Stimulated activated naive CD8-positive, alpha-beta T cell treated with anti-CD3 and anti-CD28 coated beads, Interleukin-15, Interleukin-2, amounts not matched to agents 100 ng/mL and 50 ng/mL, for 24 hours (primary cell): ENCODE data around the gene SLF2.

Experiments
- H3K27ac Mint-ChIP-seq: one replicate; pipeline ENCODE4 v1.8.0; 2021; ENCODE audit warnings: mild to moderate bottlenecking, mixed read lengths
- H3K27me3 Mint-ChIP-seq: one replicate; pipeline ENCODE4 v1.8.0; 2021; ENCODE audit warnings: mixed read lengths
- H3K36me3 Mint-ChIP-seq: one replicate; pipeline ENCODE4 v1.8.0; 2021; ENCODE audit warnings: low read depth, mixed read lengths
- H3K4me1 Mint-ChIP-seq: one replicate; pipeline ENCODE4 v1.8.0; 2021; ENCODE audit warnings: low read depth, mixed read lengths
- H3K4me3 Mint-ChIP-seq: one replicate; pipeline ENCODE4 v1.8.0; 2021; ENCODE audit warnings: mild to moderate bottlenecking, mixed read lengths
- H3K9me3 Mint-ChIP-seq: one replicate; pipeline ENCODE4 v1.8.0; 2021; ENCODE audit warnings: mixed read lengths

The SLF2 gene

DNA sequence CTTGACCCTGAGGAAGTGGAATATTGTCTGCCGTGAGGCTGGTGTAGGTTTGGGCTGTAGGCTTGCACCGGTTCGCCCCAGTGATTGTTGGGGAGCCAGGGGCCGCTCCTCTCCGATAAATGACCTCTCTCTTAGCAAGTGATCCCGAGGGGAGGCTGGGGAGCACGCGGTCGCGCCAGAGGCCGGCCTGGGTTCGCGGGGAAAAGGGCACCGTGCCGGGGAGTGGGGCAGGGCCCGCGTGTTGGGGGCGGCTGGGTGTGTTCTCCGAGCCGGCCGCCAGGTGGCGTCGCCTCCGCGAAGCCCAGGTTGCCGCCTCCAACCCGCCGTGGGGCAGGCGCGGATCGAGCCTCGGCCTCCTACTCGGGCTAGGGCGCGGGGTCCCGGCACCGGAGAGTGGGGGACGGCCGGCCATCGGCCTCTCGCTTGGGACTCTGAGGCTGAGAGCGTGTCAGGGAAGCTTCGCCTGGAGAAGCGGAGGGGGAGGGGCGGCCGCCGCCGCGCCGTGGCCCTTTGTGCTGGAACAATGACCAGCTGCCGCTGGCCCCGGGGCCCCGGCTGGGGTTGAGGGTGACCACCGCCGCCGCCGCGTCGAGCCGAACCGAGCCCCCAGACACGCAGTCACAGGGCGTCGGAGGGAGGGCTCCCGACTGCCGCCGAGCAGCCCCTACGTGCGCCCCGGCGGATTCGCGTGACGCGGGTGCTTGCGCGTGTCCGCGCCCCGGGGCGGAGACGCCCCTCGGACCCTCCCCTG, 86.4 kb downstream of the SLF2 start:
- no peaks in the 10 kb centered on the region for H3K27me3 Mint-ChIP-seq
- H3K9me3 Mint-ChIP-seq = no peaks in the 10 kb centered on the region
- peak overlapping the region; percentile 84 for H3K4me3 Mint-ChIP-seq
- H3K4me1 Mint-ChIP-seq = peaks cover 30% of the 10 kb centered on the region
- H3K27ac Mint-ChIP-seq = peak overlapping the region; percentile 94
- peaks cover 10% of the 10 kb centered on the region for H3K36me3 Mint-ChIP-seq

DNA sequence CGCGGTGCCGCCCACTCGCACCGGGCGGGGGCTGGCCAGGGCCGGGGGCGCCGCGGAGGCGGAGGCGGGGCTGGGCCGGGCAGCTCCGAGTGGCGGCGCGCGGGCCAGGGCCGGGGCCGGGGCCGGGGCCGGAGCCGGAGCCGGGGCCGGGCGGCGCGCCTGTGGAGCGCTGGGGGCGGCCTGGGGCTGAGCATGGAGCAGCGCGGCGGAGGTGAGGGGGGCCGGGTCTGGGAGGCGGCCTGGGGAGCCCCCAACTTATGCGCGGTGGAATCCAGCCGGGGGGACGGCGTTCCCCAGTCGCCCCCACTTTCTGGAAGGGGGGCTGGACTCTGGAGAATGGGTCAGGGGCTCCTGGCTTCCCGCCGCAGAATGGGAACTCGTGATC, 87.0 kb downstream of the SLF2 start, which contains the start of gene LZTS2:
Gene LZTS2 (plus strand): TSS at position 67 of the 385 bp plus-strand sequence. CDS start 2,731 bp downstream, outside the sequence.
- H3K27me3 Mint-ChIP-seq = no peaks in the 10 kb centered on the region
- H3K36me3 Mint-ChIP-seq = peaks cover 5% of the 10 kb centered on the region
- H3K9me3 Mint-ChIP-seq = no peaks in the 10 kb centered on the region
- H3K4me3 Mint-ChIP-seq = peak within 1 kb of the TSS; percentile 84
- peak within 1 kb of the TSS; percentile 94 for H3K27ac Mint-ChIP-seq
- peaks cover 30% of the 10 kb centered on the region for H3K4me1 Mint-ChIP-seq

DNA sequence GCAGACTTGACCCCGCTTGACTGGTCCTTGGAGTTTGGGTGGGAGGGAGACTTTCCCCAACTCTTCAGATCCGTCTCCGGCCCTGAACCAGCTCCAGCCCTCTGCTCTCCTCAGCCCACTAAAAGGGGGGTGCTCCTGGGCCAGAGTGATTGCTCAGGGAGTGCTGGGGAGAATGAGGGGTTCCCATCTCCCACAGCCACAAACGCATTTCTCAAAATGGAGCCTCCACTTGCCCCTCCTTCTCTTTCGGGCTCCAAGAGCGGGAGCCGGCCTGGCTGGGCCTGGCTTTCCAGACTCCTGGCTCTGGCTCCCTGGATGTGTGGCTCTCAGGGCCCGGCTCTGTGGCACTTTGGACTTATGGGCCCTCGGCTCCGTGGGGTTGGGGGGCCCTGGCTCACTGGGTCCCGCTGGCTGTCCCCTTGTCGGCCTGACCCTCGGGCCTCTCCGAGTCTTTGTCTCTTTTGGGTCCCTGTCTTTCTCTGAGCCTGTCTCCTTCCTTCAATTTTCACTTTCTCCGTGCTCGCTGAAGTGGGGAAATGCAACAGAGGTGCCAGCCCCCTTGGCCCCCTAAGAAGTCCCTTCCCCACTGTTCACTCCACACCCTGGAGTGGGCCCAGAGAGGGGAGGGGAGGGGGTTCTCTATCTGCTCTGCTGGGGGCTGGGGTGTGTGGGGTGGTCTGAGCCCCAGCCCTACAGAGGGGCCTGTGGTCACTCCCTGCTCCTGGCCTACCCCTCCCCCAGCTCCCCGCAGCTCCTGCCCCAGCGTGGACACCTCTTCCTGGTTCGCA, 87.6 kb downstream of the SLF2 start:
- H3K27ac Mint-ChIP-seq = peak overlapping the region; percentile 45
- H3K4me1 Mint-ChIP-seq = peaks cover 30% of the 10 kb centered on the region
- H3K27me3 Mint-ChIP-seq = no peaks in the 10 kb centered on the region
- peak overlapping the region; percentile 65 for H3K4me3 Mint-ChIP-seq
- H3K36me3 Mint-ChIP-seq = peaks cover 4% of the 10 kb centered on the region
- no peaks in the 10 kb centered on the region for H3K9me3 Mint-ChIP-seq

DNA sequence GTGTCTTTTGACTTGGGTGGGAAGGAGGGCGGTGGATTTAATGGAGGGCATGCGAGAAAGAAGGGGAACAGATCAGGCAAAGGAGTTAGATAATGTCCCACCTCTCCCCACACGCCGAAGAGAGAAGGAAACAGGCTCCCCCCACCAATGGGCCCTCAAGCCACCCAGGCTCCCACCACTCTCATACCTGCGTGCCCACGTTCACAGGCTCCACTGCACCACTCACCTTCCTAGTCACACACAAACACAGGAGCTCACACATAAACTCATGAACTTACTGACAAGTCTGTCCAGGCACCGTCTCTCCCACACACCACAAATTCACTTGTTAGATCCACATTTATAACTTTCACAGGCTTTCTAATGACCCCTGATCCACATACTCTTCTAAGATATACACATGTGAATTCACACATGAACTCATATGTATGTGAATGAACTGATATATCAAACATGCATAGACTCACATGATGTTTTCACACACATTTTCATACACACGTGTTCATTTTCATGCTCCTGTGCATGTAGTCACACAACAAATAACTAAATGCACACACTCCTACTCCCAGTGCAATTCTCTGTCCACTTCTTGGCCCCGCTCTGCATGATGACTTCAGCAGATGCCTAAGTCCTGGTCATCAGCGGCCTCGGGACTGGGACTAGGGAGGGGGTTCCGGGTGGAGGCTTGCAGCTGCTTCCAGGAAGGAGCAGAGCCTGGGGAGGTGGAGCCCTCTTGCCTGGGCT, 88.3 kb downstream of the SLF2 start:
- Mint-ChIP-seq H3K9me3 (no peaks in the 10 kb centered on the region), H3K4me3 (peak overlapping the region; percentile 65), H3K36me3 (peaks cover 4% of the 10 kb centered on the region), H3K4me1 (peaks cover 28% of the 10 kb centered on the region), H3K27ac (peak overlapping the region; percentile 27), H3K27me3 (no peaks in the 10 kb centered on the region)

DNA sequence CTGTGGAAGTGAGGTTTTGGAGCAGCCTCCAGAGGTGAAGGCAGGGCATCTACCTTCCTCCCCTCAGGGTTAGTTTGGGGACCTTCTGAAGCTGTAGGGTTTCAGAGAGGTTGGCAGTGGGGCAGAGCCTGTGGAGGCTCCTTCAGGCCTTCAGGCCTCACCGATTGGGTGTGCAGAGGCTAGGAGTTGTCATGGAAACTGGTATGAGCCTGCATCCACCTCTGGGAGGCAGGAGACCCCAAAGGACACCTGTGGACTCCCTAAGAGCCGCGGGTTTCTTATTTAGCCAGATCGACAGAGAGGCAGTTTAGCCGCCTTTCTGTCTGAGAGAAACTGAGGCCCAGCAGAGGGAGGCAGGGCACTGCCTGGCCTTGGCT, 88.9 kb downstream of the SLF2 start:
- no peaks in the 10 kb centered on the region for H3K9me3 Mint-ChIP-seq
- no peak overlapping the region for H3K4me3 Mint-ChIP-seq
- peaks cover 23% of the 10 kb centered on the region for H3K4me1 Mint-ChIP-seq
- H3K27ac Mint-ChIP-seq = no peak overlapping the region
- H3K27me3 Mint-ChIP-seq = no peaks in the 10 kb centered on the region
- H3K36me3 Mint-ChIP-seq = peaks cover 4% of the 10 kb centered on the region

DNA sequence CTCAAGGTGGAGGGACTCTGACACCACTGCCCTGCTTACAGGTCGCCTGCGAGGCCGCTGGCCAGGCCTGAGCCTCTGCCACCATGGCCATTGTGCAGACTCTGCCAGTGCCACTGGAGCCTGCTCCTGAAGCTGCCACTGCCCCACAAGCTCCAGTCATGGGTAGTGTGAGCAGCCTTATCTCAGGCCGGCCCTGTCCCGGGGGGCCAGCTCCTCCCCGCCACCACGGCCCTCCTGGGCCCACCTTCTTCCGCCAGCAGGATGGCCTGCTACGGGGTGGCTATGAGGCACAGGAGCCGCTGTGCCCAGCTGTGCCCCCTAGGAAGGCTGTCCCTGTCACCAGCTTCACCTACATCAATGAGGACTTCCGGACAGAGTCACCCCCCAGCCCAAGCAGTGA, 89.7 kb downstream of the SLF2 start:
- Mint-ChIP-seq H3K27me3 (no peaks in the 10 kb centered on the region), H3K4me1 (peaks cover 21% of the 10 kb centered on the region), H3K4me3 (no peak overlapping the region), H3K36me3 (peaks cover 4% of the 10 kb centered on the region), H3K27ac (no peak overlapping the region), H3K9me3 (no peaks in the 10 kb centered on the region)

DNA sequence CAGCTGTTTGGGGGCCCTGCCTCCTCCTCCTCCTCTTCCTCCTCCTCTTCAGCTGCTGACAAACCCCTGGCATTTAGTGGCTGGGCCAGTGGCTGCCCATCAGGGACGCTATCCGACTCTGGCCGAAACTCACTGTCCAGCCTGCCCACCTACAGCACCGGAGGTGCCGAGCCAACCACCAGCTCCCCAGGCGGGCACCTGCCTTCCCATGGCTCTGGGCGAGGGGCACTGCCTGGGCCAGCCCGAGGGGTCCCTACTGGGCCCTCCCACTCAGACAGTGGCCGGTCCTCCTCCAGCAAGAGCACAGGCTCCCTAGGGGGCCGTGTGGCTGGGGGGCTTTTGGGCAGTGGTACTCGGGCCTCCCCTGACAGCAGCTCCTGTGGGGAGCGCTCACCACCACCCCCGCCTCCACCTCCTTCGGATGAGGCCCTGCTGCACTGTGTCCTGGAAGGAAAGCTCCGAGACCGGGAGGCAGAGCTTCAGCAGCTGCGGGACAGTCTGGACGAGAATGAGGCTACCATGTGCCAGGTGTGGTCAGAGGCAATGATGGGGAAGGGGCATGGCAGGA, 91.0 kb downstream of the SLF2 start:
- Mint-ChIP-seq H3K4me1 (peaks cover 12% of the 10 kb centered on the region), H3K9me3 (no peaks in the 10 kb centered on the region), H3K36me3 (peaks cover 4% of the 10 kb centered on the region), H3K27me3 (no peaks in the 10 kb centered on the region), H3K27ac (no peak overlapping the region), H3K4me3 (no peak overlapping the region)

DNA sequence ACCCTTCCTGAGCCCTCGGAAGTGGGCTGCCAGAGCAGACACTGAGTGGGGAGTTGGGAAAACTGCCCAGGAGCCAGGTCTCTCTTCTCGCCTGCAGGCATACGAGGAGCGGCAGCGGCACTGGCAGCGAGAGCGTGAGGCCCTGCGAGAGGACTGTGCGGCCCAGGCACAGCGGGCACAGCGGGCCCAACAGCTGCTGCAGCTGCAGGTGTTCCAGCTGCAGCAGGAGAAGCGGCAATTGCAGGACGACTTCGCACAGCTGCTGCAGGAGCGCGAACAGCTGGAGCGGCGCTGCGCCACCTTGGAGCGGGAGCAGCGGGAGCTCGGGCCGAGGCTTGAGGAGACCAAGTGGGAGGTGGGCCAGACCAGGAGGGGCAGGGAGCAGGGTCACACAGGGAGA, 92.6 kb downstream of the SLF2 start:
- peaks cover 4% of the 10 kb centered on the region for H3K36me3 Mint-ChIP-seq
- no peak overlapping the region for H3K27ac Mint-ChIP-seq
- no peaks in the 10 kb centered on the region for H3K27me3 Mint-ChIP-seq
- no peak overlapping the region for H3K4me3 Mint-ChIP-seq
- H3K4me1 Mint-ChIP-seq = peaks cover 9% of the 10 kb centered on the region
- no peaks in the 10 kb centered on the region for H3K9me3 Mint-ChIP-seq

DNA sequence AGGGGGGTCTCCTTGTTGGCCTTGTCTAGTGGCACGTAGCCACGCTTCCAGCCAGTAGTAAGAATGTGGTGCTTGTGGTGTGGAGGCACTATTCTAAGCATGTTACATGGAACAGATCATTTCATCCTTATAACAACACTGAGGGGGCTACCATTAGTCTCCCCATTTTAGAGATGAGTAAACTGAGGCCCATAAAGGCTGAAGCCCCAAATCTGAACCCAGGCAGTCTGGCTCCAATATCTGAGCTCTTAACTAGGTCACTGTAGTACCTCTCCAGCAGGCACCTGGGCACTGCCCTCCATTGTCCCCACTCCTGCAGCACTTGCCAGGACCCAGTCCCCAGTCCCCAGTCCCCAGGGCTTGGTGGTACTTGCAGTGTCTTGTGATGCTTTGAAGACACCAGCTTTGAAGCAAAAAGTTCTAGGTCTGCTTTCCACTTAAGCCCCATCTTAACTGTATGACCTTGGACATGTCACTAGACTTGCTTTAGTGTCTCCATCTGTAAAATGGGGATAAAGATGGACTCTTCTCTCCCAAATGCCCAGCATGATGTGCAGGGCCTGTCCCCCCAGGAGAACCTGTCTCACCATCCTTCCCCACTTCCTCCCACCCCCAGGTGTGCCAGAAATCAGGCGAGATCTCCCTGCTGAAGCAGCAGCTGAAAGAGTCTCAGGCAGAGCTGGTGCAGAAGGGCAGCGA, 93.3 kb downstream of the SLF2 start:
- no peak overlapping the region for H3K27ac Mint-ChIP-seq
- no peaks in the 10 kb centered on the region for H3K9me3 Mint-ChIP-seq
- H3K4me3 Mint-ChIP-seq = no peak overlapping the region
- H3K36me3 Mint-ChIP-seq = peaks cover 2% of the 10 kb centered on the region
- H3K27me3 Mint-ChIP-seq = no peaks in the 10 kb centered on the region
- H3K4me1 Mint-ChIP-seq = peaks cover 3% of the 10 kb centered on the region

DNA sequence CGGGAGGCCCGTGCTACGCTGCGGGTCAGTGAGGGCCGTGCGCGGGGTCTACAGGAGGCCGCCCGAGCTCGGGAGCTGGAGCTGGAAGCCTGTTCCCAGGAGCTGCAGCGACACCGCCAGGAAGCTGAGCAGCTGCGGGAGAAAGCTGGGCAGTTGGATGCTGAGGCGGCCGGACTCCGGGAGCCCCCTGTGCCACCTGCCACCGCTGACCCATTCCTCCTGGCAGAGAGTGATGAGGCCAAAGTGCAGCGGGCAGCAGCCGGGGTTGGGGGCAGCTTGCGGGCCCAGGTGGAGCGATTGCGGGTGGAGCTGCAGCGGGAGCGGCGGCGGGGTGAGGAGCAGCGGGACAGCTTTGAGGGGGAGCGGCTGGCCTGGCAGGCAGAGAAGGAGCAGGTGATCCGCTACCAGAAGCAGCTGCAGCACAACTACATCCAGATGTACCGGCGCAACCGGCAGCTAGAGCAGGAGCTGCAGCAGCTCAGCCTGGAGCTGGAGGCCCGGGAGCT, 93.9 kb downstream of the SLF2 start:
- Mint-ChIP-seq H3K4me1 (no peaks in the 10 kb centered on the region), H3K27ac (no peak overlapping the region), H3K36me3 (no peaks in the 10 kb centered on the region), H3K9me3 (no peaks in the 10 kb centered on the region), H3K27me3 (no peaks in the 10 kb centered on the region), H3K4me3 (no peak overlapping the region)

DNA sequence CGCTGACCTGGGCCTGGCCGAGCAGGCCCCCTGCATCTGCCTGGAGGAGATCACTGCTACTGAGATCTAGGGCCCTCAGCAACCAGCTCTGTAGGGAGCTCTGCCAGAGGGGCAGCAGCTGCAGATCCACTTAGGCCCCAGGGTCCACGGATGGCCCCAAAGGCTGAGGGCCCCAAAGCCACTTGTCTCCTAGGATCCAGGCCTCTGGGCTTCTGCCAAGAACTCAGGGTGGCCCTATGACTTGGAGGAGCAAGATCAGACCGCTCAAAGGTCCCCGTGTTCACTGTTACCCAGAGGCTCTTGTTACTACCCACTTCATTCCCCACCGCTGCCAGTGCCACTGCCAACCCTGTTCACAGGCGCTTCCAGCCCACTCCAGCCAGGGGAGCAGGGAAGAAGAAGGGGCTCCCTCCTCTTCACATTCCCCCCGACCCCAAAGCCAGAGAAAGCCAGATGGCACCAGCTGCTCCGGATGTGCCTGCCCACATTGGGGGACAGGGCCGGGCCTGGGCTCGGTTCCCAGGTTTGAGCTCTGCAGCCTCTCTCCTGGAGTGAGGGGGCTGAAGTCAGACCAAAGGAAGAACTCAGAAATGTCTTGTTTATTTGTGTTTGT, 94.4 kb downstream of the SLF2 start:
- Mint-ChIP-seq H3K27me3 (no peaks in the 10 kb centered on the region), H3K27ac (no peak overlapping the region), H3K9me3 (no peaks in the 10 kb centered on the region), H3K4me1 (no peaks in the 10 kb centered on the region), H3K4me3 (no peak overlapping the region), H3K36me3 (no peaks in the 10 kb centered on the region)

DNA sequence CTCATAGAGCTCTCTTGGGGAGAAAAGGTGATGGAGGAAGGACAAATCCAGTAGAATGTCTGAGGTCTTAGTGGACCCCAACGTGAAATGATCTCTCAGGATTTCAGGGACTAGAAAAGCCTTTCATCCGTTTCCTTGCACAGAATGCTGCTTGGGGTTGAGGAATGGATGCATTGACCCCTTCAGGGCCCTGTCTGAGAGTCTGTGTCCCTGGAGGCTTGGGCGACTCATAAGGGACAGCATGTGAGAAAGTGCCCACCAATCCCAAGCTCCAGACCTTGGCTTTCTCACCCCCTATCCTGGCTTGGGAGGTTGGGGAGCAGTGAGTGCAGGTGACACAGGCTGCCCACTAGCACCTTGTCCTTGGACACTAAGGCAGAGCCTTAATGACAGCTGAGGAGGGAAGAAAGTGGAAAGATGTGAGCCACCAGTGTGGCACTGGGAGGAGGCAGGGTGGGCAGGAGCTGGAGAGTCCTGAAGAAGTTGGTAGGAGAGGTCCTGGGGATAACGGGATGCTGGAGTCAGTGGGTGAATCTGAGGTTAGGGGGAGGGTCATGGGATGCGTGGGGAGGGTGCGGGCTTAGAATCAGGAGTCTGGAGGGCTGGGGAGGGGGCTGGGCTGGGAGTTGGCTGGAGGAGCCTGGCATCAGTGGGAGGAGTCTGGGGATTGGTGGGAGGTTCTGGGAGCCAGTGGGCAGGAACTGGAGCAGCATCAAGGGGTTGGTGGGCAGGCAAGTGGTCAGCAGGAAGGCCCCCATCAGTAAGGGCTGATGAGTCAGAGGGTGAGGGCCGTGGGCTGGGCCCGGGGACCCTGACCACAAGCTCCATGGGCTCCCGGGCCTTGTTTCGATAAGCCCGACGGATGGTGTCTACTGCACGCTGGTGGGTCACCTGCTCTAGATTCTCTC, 95.4 kb downstream of the SLF2 start:
- H3K27ac Mint-ChIP-seq = no peak overlapping the region
- H3K4me3 Mint-ChIP-seq = no peak overlapping the region
- no peaks in the 10 kb centered on the region for H3K27me3 Mint-ChIP-seq
- peaks cover 7% of the 10 kb centered on the region for H3K4me1 Mint-ChIP-seq
- no peaks in the 10 kb centered on the region for H3K36me3 Mint-ChIP-seq
- H3K9me3 Mint-ChIP-seq = no peaks in the 10 kb centered on the region

DNA sequence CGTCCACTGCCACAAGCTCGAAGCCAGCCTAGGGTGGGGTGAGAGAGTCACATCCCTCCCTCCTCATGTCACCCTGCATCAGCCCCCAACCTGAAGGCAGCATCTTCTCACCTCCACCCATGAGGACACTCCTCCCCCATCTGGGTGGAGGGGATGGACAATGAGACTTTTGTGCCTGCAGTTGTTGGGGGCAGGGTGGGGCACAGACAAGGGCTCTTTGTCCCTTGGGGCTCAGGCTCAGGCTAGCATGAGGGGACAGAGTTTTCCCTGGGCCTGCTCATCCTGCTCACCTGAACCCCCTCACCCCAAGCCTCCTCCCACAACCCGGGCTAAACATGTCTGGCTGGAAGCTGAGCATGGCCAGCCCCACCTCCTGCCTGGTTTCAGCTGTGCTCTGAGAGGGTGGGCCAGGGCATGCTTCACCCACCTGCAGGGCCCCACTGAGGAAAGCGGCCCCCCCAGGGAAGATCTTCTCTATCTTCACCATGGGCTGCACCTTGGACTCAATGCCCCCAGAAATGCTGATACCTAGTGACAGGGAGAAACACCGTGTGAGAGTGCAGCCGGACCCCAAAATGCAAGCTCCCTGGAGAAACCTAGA, 96.2 kb downstream of the SLF2 start:
- no peaks in the 10 kb centered on the region for H3K9me3 Mint-ChIP-seq
- no peaks in the 10 kb centered on the region for H3K27me3 Mint-ChIP-seq

More for the DNA sequence above, 96.2 kb downstream of the SLF2 start:
- no peak overlapping the region for H3K4me3 Mint-ChIP-seq
- no peak overlapping the region for H3K27ac Mint-ChIP-seq
- peaks cover 11% of the 10 kb centered on the region for H3K4me1 Mint-ChIP-seq
- H3K36me3 Mint-ChIP-seq = no peaks in the 10 kb centered on the region
